ENCODE measurements around the gene NDUFB2. TPM values are rescaled to one million over a fixed set of nuclear protein-coding genes. Genes with fewer than 3 reads are reported as not detected.
A peak's percentile ranks its signal among the peaks of the same experiment; 100 is the strongest.
"Not testable (repeated sequence)": the region's sequence is repeated elsewhere in the genome, so short reads cannot be mapped to it uniquely, and the experiment has no call there.

The NDUFB2 gene
- total and polyA plus RNA-seq, 11 donors: 458 to 1,005 (median 615) TPM

- Histone ChIP-seq H3K27ac (no peak overlapping the region), H3K36me3 (peaks cover 0 to 58% (median 38%) of the 10 kb centered on the region in 9 donors), H3K27me3 (no peaks in the 10 kb centered on the region), H3K4me1 (peaks cover 0 to 6% (median 0%) of the 10 kb centered on the region in 12 donors), H3K4me3 (no peak overlapping the region), H3K9me3 (no peaks in the 10 kb centered on the region)
- peak in 1 of 4 donors; percentile 50 for ATAC-seq
- 82 to 92% (median 88%) methylated on average over 2 of the region's 2 CpGs for WGBS, 4 donors
- no peak for DNase-seq
- intact Hi-C loops (cut with DNase I): no loop called here
- TF ChIP-seq CTCF (IDR thresholded peaks at IDR 0.05) (no peak), POLR2A (IDR thresholded peaks at IDR 0.05) (no peak)
Measured at GRCh38 chr7:140704205-140704604, 7.7 kb downstream of the NDUFB2 start.

GRCh38 chr7:140707132-140707531 lies 10.6 kb downstream of the NDUFB2 start:
- 89 to 93% (median 91%) methylated on average over 5 of the region's 5 CpGs for whole genome bisulfite sequencing, 4 donors
- ATAC-seq (no peak), DNase-seq (no peak)
- Histone ChIP-seq H3K27me3 (no peaks in the 10 kb centered on the region), H3K4me3 (no peak overlapping the region), H3K27ac (no peak overlapping the region), H3K36me3 (peaks cover 0 to 53% (median 38%) of the 10 kb centered on the region in 9 donors), H3K9me3 (no peaks in the 10 kb centered on the region), H3K4me1 (no peaks in the 10 kb centered on the region)
- intact Hi-C loops (cut with DNase I): no loop called here
- no peak for TF ChIP-seq POLR2A (IDR thresholded peaks at IDR 0.05)
- TF ChIP-seq CTCF (IDR thresholded peaks at IDR 0.05): no peak

GRCh38 chr7:140708764-140709163 lies 12.3 kb downstream of the NDUFB2 start:
- H3K27me3 ChIP-seq; H3K9me3 ChIP-seq; DNase-seq; H3K27ac ChIP-seq; H3K4me3 ChIP-seq; ATAC-seq; intact Hi-C loops (cut with DNase I); H3K4me1 ChIP-seq: not testable (repeated sequence)
- WGBS, 4 donors: 91 to 99% (median 95%) methylated on average over 4 of the region's 4 CpGs
- peaks cover 0 to 43% (median 33%) of the 10 kb centered on the region in 9 donors for H3K36me3 ChIP-seq

- DNase-seq; H3K4me3 ChIP-seq; H3K36me3 ChIP-seq; H3K27me3 ChIP-seq; H3K9me3 ChIP-seq; ATAC-seq; H3K4me1 ChIP-seq; intact Hi-C loops (cut with DNase I); H3K27ac ChIP-seq: not testable (repeated sequence)
Measured at GRCh38 chr7:140712392-140712791, 15.9 kb downstream of the NDUFB2 start.

GRCh38 chr7:140714331-140715040 lies 18.0 kb downstream of the NDUFB2 start:
- TF ChIP-seq POLR2A (IDR thresholded peaks at IDR 0.05) (no peak), CTCF (IDR thresholded peaks at IDR 0.05) (no peak)
- Histone ChIP-seq H3K4me3 (no peak overlapping the region), H3K27ac (no peak overlapping the region), H3K27me3 (no peaks in the 10 kb centered on the region), H3K36me3 (peaks cover 0 to 4% (median 0%) of the 10 kb centered on the region in 9 donors), H3K9me3 (no peaks in the 10 kb centered on the region), H3K4me1 (no peaks in the 10 kb centered on the region)
- ATAC-seq: no peak
- 93 to 96% (median 94%) methylated on average over 10 of the region's 10 CpGs for WGBS, 4 donors
- DNase-seq: no peak
- intact Hi-C loops (cut with DNase I): no loop called here
